GM23338 (cell line): ENCODE data around the gene ADSS1. TPM values are rescaled to one million over a fixed set of nuclear protein-coding genes. Genes with fewer than 3 reads are reported as not detected.
A peak's percentile ranks its signal among the peaks of the same experiment; 100 is the strongest.

Experiments used
- ATAC-seq: fragments of 200-7000 bp; cut with Tn5 transposase; 3 replicates; pipeline ENCODE4 v1.9.1; 2020
- DNase-seq: peaks from one replicate; pipeline ENCODE4 v3.0.0-alpha.2; 2015; ENCODE audit warnings: low spot score
- H2AFZ ChIP-seq: fragments of 200-600 bp; sonication (generic); 2 replicates; pipeline ENCODE4 v1.8.0; 2016; ENCODE audit warnings: antibody characterized with exemption, mild to moderate bottlenecking, moderate library complexity
- H3F3A ChIP-seq: fragments of 200-600 bp; sonication (generic); replicated peaks from 2 replicates; pipeline ENCODE4 v1.8.0; 2017; ENCODE audit warnings: antibody characterized with exemption, mixed run types, low read depth
- H3K27ac ChIP-seq: fragments of 200-600 bp; sonication (generic); 2 replicates; pipeline ENCODE4 v1.6.1; 2016; ENCODE audit warnings: low read depth
- H3K27me3 ChIP-seq: fragments of 200-600 bp; sonication (generic); 2 replicates; pipeline ENCODE4 v1.8.0; 2016; ENCODE audit warnings: mild to moderate bottlenecking, mixed run types, moderate library complexity; ENCODE audit not compliant: insufficient read depth
- H3K36me3 ChIP-seq: fragments of 200-600 bp; sonication (generic); 2 replicates; pipeline ENCODE4 v1.8.0; 2016; ENCODE audit warnings: mild to moderate bottlenecking; ENCODE audit not compliant: insufficient read depth
- H3K4me1 ChIP-seq: fragments of 200-600 bp; sonication (generic); 2 replicates; pipeline ENCODE4 v1.8.0; 2016; ENCODE audit warnings: mild to moderate bottlenecking, moderate library complexity; ENCODE audit not compliant: insufficient read depth
- H3K4me2 ChIP-seq: fragments of 200-600 bp; sonication (generic); 2 replicates; pipeline ENCODE4 v1.7.1; 2017; ENCODE audit warnings: mixed run types
- H3K4me3 ChIP-seq: fragments of 200-600 bp; sonication (generic); 2 replicates; pipeline ENCODE4 v1.6.1; 2016; ENCODE audit warnings: mixed run types
- H3K79me2 ChIP-seq: fragments of 200-600 bp; sonication (generic); replicated peaks from 2 replicates; pipeline ENCODE4 v1.8.0; 2017; ENCODE audit warnings: mild to moderate bottlenecking; ENCODE audit not compliant: insufficient read depth
- H3K9me2 ChIP-seq: fragments of 200-600 bp; sonication (generic); 2 replicates; pipeline ENCODE4 v1.8.0; 2017; ENCODE audit not compliant: insufficient read depth
- H4K20me1 ChIP-seq: fragments of 200-600 bp; sonication (generic); replicated peaks from 2 replicates; pipeline ENCODE4 v1.8.0; 2017; ENCODE audit warnings: mild to moderate bottlenecking; ENCODE audit not compliant: insufficient read depth
- H3K27ac Mint-ChIP-seq: 2 replicates; pipeline ENCODE4 v1.8.0; 2020; ENCODE audit warnings: inconsistent platforms, mild to moderate bottlenecking, moderate library complexity, mixed read lengths
- H3K27me3 Mint-ChIP-seq: 3 replicates; pipeline ENCODE4 v1.8.0; 2022; ENCODE audit warnings: low read depth, mild to moderate bottlenecking, moderate library complexity, mixed read lengths, inconsistent platforms; ENCODE audit not compliant: insufficient read depth, poor library complexity
- H3K36me3 Mint-ChIP-seq: 3 replicates; pipeline ENCODE4 v1.8.0; 2021; ENCODE audit warnings: low read depth, mild to moderate bottlenecking, inconsistent platforms, moderate library complexity, mixed read lengths
- H3K4me1 Mint-ChIP-seq: 3 replicates; pipeline ENCODE4 v1.8.0; 2020; ENCODE audit warnings: mild to moderate bottlenecking, inconsistent platforms, mixed read lengths
- H3K4me3 Mint-ChIP-seq: 3 replicates; pipeline ENCODE4 v1.8.0; 2021; ENCODE audit warnings: moderate library complexity, mild to moderate bottlenecking, inconsistent platforms, mixed read lengths
- H3K9me3 Mint-ChIP-seq: 3 replicates; pipeline ENCODE4 v1.8.0; 2020; ENCODE audit warnings: moderate library complexity, mild to moderate bottlenecking, inconsistent platforms, mixed read lengths
- CREB1 ChIP-seq: fragments of 250-450 bp; sonication (Bioruptor Pico); IDR thresholded peaks from 2 replicates; pipeline ENCODE4 v1.5.0; 2020; ENCODE audit warnings: low read depth, mild to moderate bottlenecking, moderate library complexity
- CTCF ChIP-seq, 2 experiments: fragments of 200-600 bp in 1 of 2; sonication (generic) in 1 of 2; conservative IDR thresholded peaks; 2 replicates each; pipeline versions ENCODE4 v1.5.1 to v1.6.1; 2016 to 2017; ENCODE audit warnings: antibody characterized with exemption in 2 of 2, low read depth in 2 of 2, mild to moderate bottlenecking in 2 of 2, moderate library complexity in 1 of 2
- EZH2 ChIP-seq: fragments of 200-600 bp; sonication (generic); IDR thresholded peaks from one replicate; pipeline ENCODE4 v1.8.0; 2017; ENCODE audit warnings: antibody characterized with exemption, mild to moderate bottlenecking, low read depth; ENCODE audit not compliant: unreplicated experiment
- EZH2phosphoT487 ChIP-seq: fragments of 200-600 bp; sonication (generic); IDR thresholded peaks from one replicate; pipeline ENCODE4 v1.8.1; 2018; ENCODE audit warnings: antibody characterized with exemption; ENCODE audit not compliant: unreplicated experiment
- NANOG ChIP-seq: IDR thresholded peaks from 2 replicates; pipeline ENCODE4 v1.6.1; 2016; ENCODE audit warnings: antibody characterized with exemption, borderline replicate concordance
- POLR2AphosphoS5 ChIP-seq: IDR thresholded peaks from 2 replicates; pipeline ENCODE4 v1.6.1; 2016; ENCODE audit warnings: antibody characterized with exemption, low read depth
- REST ChIP-seq: IDR thresholded peaks from one replicate; pipeline ENCODE4 v1.6.1; 2018; ENCODE audit warnings: antibody characterized with exemption; ENCODE audit not compliant: unreplicated experiment
- STAT1 ChIP-seq: IDR thresholded peaks from one replicate; pipeline ENCODE4 v1.6.1; 2016; ENCODE audit warnings: antibody characterized with exemption; ENCODE audit not compliant: unreplicated experiment
- ZNF114 ChIP-seq: fragments of 250-450 bp; sonication (Bioruptor Pico); IDR thresholded peaks from 2 replicates; pipeline ENCODE4 v1.5.0; 2020; ENCODE audit warnings: mild to moderate bottlenecking, moderate library complexity
- ZNF331 ChIP-seq: fragments of 250-450 bp; sonication (Bioruptor Pico); IDR thresholded peaks from 2 replicates; pipeline ENCODE4 v1.5.0; 2020; ENCODE audit warnings: low read depth, mild to moderate bottlenecking, moderate library complexity
- polyA plus RNA-seq: library from polyadenylated mRNA; unstranded; fragments of >200 nt; fragmentation: Nextera tagmentation; extraction: Ambion mirVana; gene quantifications from 2 replicates; pipeline ENCODE4 v1.2.1, GENCODE V29; 2016
- total RNA-seq: library from RNA; depleted of rRNA; stranded (reverse); fragments of >200 nt; shearing (Covaris generic); gene quantifications from 2 replicates; pipeline ENCODE4 v1.2.3, GENCODE V29; 2014
- TF ChIP-seq, protein P1 (sequence below): IDR thresholded peaks from 2 replicates; pipeline ENCODE4 v1.6.1; 2016; ENCODE audit warnings: antibody characterized with exemption

The ADSS1 gene
- total and polyA plus RNA-seq, 2 experiments from 2014 or later = 9.5 to 11.6 TPM

- TF ChIP-seq REST = no peak
Measured at GRCh38 chr14:104693482-104694431, 30.3 kb upstream of the ADSS1 start (continued).

- Histone ChIP-seq H3F3A (no peaks in the 10 kb centered on the region), H3K4me2 (peak overlapping the region; percentile 57; the same call in 1 of the 2 replicates), H3K27me3 (no peaks in the 10 kb centered on the region), H3K79me2 (peaks cover 46% of the 10 kb centered on the region), H3K4me1 (peaks cover 23% of the 10 kb centered on the region), H2AFZ (no peak overlapping the region), H3K27ac (0 out of 2 replicates have a peak overlapping the region, but pooled peaks have one; percentile 26), H3K4me3 (no peak overlapping the region), H4K20me1 (peaks cover 5% of the 10 kb centered on the region; the same call in 1 of the 2 replicates), H3K36me3 (no peaks in the 10 kb centered on the region), H3K9me2 (no peaks in the 10 kb centered on the region)
- DNase-seq = no peak
- H3K36me3 Mint-ChIP-seq = peaks cover 4% of the 10 kb centered on the region; the same call in 1 of the 3 replicates
- peaks cover 10% of the 10 kb centered on the region for H3K27me3 Mint-ChIP-seq
- H3K4me3 Mint-ChIP-seq = no peak overlapping the region
- no peak overlapping the region; the same call in 1 of the 2 replicates for H3K27ac Mint-ChIP-seq
- ATAC-seq = no peak
- peaks cover 31% of the 10 kb centered on the region for H3K4me1 Mint-ChIP-seq
- no peaks in the 10 kb centered on the region for H3K9me3 Mint-ChIP-seq
- TF ChIP-seq ZNF114 (CRISPR knock-in tag) (no peak), CTCF (conservative IDR thresholded peaks at IDR 0.05; ENCODE audit: low read depth in 2 of 2) (no peak), EZH2 (no peak), CREB1 (no peak), STAT1 (no peak), ZNF331 (CRISPR knock-in tag) (no peak), POLR2AphosphoS5 (no peak), EZH2phosphoT487 (no peak), NANOG (no peak)
- TF ChIP-seq, protein P1, sequence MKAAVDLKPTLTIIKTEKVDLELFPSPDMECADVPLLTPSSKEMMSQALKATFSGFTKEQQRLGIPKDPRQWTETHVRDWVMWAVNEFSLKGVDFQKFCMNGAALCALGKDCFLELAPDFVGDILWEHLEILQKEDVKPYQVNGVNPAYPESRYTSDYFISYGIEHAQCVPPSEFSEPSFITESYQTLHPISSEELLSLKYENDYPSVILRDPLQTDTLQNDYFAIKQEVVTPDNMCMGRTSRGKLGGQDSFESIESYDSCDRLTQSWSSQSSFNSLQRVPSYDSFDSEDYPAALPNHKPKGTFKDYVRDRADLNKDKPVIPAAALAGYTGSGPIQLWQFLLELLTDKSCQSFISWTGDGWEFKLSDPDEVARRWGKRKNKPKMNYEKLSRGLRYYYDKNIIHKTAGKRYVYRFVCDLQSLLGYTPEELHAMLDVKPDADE = no peak
Measured at GRCh38 chr14:104694475-104694950, 29.5 kb upstream of the ADSS1 start.
